ENCODE data around the gene PAH. TPM values are rescaled to one million over a fixed set of nuclear protein-coding genes. Genes with fewer than 3 reads are reported as not detected.

Gene PAH
- total and polyA plus RNA-seq, 2 donors = 0.61 to 1.3 TPM

DNA sequence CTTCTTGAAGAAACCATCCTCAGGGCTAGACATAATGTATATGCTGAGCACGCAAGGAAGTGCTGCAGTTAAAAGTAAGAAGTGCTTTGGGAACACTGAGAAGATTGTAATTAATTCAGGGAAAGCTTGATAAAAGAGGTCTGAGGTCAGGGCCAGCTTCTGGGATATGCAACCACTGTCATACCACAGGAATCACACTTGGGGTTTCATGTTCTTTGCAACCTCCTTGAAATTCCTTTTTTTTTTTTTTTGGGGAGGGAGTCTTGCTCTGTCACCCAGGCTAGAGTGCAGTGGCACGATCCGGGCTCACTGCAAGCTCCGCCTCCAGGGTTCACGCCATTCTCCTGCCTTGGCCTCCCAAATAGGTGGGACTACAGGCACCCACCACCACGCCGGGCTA is 6.9 kb downstream of the PAH start:
- WGBS = 95% methylated on average over 7 of the region's 7 CpGs

DNA sequence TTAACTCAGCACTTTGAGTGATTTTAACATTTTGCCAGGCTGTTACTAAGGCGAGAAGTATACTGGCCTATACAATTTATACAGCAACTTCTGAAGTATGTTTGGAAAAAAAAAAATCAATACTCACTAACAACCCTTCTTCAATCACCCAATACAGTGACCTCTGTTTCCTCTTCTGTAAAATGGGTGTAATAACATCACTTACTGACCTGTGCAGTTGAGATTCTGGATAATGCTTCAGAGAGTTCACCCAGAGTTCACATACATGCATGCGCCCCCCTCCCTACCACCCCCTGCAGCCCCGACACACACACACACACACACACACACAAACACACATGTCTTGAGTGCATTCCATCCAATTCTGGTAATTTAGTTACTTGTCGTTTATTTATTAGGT is 9.1 kb downstream of the PAH start:
- H3K9me3 ChIP-seq (ENCODE audit: control insufficient read depth in 2 of 2, insufficient read depth in 1 of 2, low read length in 1 of 2) = no peaks in the 10 kb centered on the region
- no peaks in the 10 kb centered on the region for H3K36me3 ChIP-seq (ENCODE audit: control insufficient read depth in 2 of 2, insufficient read depth in 2 of 2, low read length in 1 of 2)
- H3K4me1 ChIP-seq (ENCODE audit: control insufficient read depth in 2 of 2, insufficient read depth in 2 of 2, low read length in 2 of 2) = no peaks in the 10 kb centered on the region
- no peak for DNase-seq (ENCODE audit: low read depth in 6 of 9, low spot score in 9 of 9)
- H3K27ac ChIP-seq (ENCODE audit: low read depth in 1 of 2, low read length in 1 of 2) = no peak overlapping the region
- H3K4me3 ChIP-seq (ENCODE audit: low read length in 2 of 2) = no peak overlapping the region
- WGBS = 94% methylated on average over 4 of the region's 4 CpGs
- H3K27me3 ChIP-seq (ENCODE audit: control insufficient read depth in 2 of 2, insufficient read depth in 1 of 2, low read length in 1 of 2) = no peaks in the 10 kb centered on the region

More for the DNA sequence above, 6.9 kb downstream of the PAH start:
- Histone ChIP-seq H3K4me1 (ENCODE audit: control insufficient read depth in 2 of 2, insufficient read depth in 2 of 2, low read length in 2 of 2) (no peaks in the 10 kb centered on the region), H3K9me3 (ENCODE audit: control insufficient read depth in 2 of 2, insufficient read depth in 1 of 2, low read length in 1 of 2) (no peaks in the 10 kb centered on the region), H3K4me3 (ENCODE audit: low read length in 2 of 2) (no peak overlapping the region), H3K27ac (ENCODE audit: low read depth in 1 of 2, low read length in 1 of 2) (no peak overlapping the region), H3K36me3 (ENCODE audit: control insufficient read depth in 2 of 2, insufficient read depth in 2 of 2, low read length in 1 of 2) (no peaks in the 10 kb centered on the region), H3K27me3 (ENCODE audit: control insufficient read depth in 2 of 2, insufficient read depth in 1 of 2, low read length in 1 of 2) (no peaks in the 10 kb centered on the region)
- no peak for DNase-seq (ENCODE audit: low read depth in 6 of 9, low spot score in 9 of 9)

DNA sequence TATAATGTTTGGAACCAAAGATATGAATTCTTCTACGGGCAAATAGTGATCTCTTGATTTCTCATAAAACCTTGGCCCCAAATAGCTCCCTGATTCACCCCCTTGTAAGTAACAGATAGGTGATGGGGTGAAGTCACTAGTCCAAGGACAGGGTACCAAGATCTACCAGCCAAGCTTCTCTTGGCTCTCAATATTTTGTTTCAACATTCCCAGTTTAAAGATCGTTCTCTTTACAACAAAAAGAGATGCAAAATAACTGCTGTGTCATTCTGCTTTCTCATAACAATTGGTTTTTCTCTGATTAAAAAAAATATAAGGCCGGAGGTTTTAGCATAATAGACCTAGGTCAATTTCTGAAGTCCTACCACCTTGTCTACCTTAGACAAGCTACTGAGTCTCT is 11.8 kb downstream of the PAH start:
- no peaks in the 10 kb centered on the region for H3K9me3 ChIP-seq (ENCODE audit: control insufficient read depth in 2 of 2, insufficient read depth in 1 of 2, low read length in 1 of 2)
- no peaks in the 10 kb centered on the region for H3K27me3 ChIP-seq (ENCODE audit: control insufficient read depth in 2 of 2, insufficient read depth in 1 of 2, low read length in 1 of 2)
- no peak overlapping the region for H3K4me3 ChIP-seq (ENCODE audit: low read length in 2 of 2)
- no peaks in the 10 kb centered on the region for H3K36me3 ChIP-seq (ENCODE audit: control insufficient read depth in 2 of 2, insufficient read depth in 2 of 2, low read length in 1 of 2)
- DNase-seq (ENCODE audit: low read depth in 6 of 9, low spot score in 9 of 9) = no peak
- no peak overlapping the region for H3K27ac ChIP-seq (ENCODE audit: low read depth in 1 of 2, low read length in 1 of 2)
- 90% methylated on average over 3 of the region's 3 CpGs for WGBS
- no peaks in the 10 kb centered on the region for H3K4me1 ChIP-seq (ENCODE audit: control insufficient read depth in 2 of 2, insufficient read depth in 2 of 2, low read length in 2 of 2)

DNA sequence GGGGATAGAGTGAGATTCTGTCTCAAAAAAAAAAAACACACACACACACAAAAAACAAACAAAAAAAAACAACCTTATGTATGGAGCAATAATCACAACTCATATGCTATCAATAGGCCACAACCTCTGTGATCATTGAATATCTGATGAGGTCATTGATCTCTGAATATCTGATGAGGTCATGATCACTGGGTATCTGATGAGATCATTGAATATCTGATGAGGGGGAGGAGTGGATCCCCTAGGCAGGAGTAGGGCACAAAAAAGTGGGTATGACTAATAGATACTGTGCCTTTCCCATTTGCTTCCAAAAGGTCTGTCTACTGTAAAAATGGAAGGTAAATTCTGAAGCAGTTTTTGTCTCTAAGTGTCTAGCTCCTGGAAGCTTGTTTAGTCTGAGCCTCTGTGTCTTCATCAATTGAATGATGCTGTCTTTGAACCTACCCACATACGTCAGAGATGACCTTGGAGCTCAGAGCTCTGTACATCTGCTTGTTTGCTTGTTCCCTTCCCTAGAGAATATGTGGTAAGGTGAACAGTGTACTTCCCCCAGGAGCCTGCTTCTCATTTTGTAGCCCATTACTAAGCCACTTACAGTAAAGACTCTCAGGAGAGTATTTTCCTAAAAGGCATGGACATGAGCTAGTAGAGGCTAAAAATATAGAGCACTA is 13.6 kb downstream of the PAH start:
- Histone ChIP-seq H3K9me3 (ENCODE audit: control insufficient read depth in 2 of 2, insufficient read depth in 1 of 2, low read length in 1 of 2) (no peaks in the 10 kb centered on the region), H3K36me3 (ENCODE audit: control insufficient read depth in 2 of 2, insufficient read depth in 2 of 2, low read length in 1 of 2) (no peaks in the 10 kb centered on the region), H3K4me3 (ENCODE audit: low read length in 2 of 2) (no peak overlapping the region), H3K27me3 (ENCODE audit: control insufficient read depth in 2 of 2, insufficient read depth in 1 of 2, low read length in 1 of 2) (no peaks in the 10 kb centered on the region), H3K27ac (ENCODE audit: low read depth in 1 of 2, low read length in 1 of 2) (no peak overlapping the region), H3K4me1 (ENCODE audit: control insufficient read depth in 2 of 2, insufficient read depth in 2 of 2, low read length in 2 of 2) (no peaks in the 10 kb centered on the region)
- no peak for DNase-seq (ENCODE audit: low read depth in 6 of 9, low spot score in 9 of 9)
- WGBS = 91% methylated on average over 1 of the region's 1 CpG

DNA sequence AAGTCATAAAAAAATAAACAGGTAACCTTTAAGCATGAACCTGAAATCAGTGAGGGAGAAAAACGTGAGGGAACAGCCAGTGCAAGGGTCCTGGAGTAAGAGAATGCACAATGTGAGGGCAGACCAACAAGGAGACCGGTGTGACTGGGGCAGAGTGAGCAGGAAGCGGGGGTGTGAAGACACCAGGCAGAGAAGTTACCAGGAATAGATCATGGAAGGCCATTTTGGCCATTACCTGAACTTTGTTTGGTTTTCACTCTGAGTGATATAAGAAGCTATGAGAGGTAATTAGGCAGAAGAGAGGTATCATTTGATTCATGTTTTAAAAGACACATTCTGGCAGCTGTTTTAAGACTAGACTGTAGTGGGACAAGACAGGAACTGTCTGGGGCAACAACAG is 15.0 kb downstream of the PAH start:
- H3K36me3 ChIP-seq (ENCODE audit: control insufficient read depth in 2 of 2, insufficient read depth in 2 of 2, low read length in 1 of 2) = no peaks in the 10 kb centered on the region
- DNase-seq (ENCODE audit: low read depth in 6 of 9, low spot score in 9 of 9) = no peak
- no peaks in the 10 kb centered on the region for H3K27me3 ChIP-seq (ENCODE audit: control insufficient read depth in 2 of 2, insufficient read depth in 1 of 2, low read length in 1 of 2)
- no peaks in the 10 kb centered on the region for H3K4me1 ChIP-seq (ENCODE audit: control insufficient read depth in 2 of 2, insufficient read depth in 2 of 2, low read length in 2 of 2)
- H3K9me3 ChIP-seq (ENCODE audit: control insufficient read depth in 2 of 2, insufficient read depth in 1 of 2, low read length in 1 of 2) = no peaks in the 10 kb centered on the region
- H3K4me3 ChIP-seq (ENCODE audit: low read length in 2 of 2) = no peak overlapping the region
- no peak overlapping the region for H3K27ac ChIP-seq (ENCODE audit: low read depth in 1 of 2, low read length in 1 of 2)
- WGBS = 84% methylated on average over 3 of the region's 3 CpGs

DNA sequence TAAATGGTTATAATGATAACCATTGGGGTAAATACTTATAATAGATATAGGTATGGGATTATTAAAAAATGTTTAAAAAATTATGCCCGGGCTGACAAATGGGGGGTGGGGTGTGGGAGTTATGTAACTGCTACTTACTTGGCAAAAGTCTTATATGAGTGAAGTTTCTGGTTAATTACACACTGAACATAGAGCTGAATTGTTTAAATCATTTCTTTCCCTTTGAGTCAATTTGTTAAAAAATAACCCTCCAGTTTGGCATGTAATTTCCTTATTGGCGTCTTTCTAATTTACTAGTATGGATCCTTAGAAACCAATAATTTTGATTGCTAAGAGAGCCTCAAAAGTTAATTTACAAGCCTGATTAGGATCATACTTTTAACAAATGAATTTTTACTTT is 16.7 kb downstream of the PAH start:
- H3K4me1 ChIP-seq (ENCODE audit: control insufficient read depth in 2 of 2, insufficient read depth in 2 of 2, low read length in 2 of 2) = no peaks in the 10 kb centered on the region
- 71% methylated on average over 2 of the region's 2 CpGs for WGBS
- H3K4me3 ChIP-seq (ENCODE audit: low read length in 2 of 2) = no peak overlapping the region
- no peaks in the 10 kb centered on the region for H3K9me3 ChIP-seq (ENCODE audit: control insufficient read depth in 2 of 2, insufficient read depth in 1 of 2, low read length in 1 of 2)
- H3K27me3 ChIP-seq (ENCODE audit: control insufficient read depth in 2 of 2, insufficient read depth in 1 of 2, low read length in 1 of 2) = no peaks in the 10 kb centered on the region
- H3K27ac ChIP-seq (ENCODE audit: low read depth in 1 of 2, low read length in 1 of 2) = no peak overlapping the region
- no peak for DNase-seq (ENCODE audit: low read depth in 6 of 9, low spot score in 9 of 9)
- no peaks in the 10 kb centered on the region for H3K36me3 ChIP-seq (ENCODE audit: control insufficient read depth in 2 of 2, insufficient read depth in 2 of 2, low read length in 1 of 2)

DNA sequence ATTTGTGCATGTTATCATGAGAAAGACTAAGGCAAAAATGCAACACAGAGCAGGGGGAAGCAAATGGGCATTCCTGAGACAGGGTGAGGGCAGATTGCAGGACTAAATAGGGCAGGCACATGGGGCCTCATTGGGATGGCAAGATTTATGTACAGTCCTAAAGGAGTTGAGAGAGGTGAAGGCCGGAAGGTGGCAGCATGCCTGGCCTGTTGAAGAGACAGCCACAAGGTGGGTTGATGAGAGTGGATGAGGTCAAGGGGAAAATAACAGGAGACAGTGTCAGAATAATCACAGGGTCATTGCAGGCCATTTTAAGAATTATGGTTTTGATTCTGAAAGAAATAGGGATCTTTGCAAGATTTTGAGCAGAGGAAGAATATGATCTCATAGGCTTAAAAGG is 21.0 kb downstream of the PAH start:
- Histone ChIP-seq H3K4me1 (ENCODE audit: control insufficient read depth in 2 of 2, insufficient read depth in 2 of 2, low read length in 2 of 2) (no peaks in the 10 kb centered on the region), H3K27ac (ENCODE audit: low read depth in 1 of 2, low read length in 1 of 2) (no peak overlapping the region), H3K36me3 (ENCODE audit: control insufficient read depth in 2 of 2, insufficient read depth in 2 of 2, low read length in 1 of 2) (no peaks in the 10 kb centered on the region), H3K9me3 (ENCODE audit: control insufficient read depth in 2 of 2, insufficient read depth in 1 of 2, low read length in 1 of 2) (no peaks in the 10 kb centered on the region), H3K27me3 (ENCODE audit: control insufficient read depth in 2 of 2, insufficient read depth in 1 of 2, low read length in 1 of 2) (no peaks in the 10 kb centered on the region), H3K4me3 (ENCODE audit: low read length in 2 of 2) (no peak overlapping the region)
- DNase-seq (ENCODE audit: low read depth in 6 of 9, low spot score in 9 of 9) = no peak
- 92% methylated on average over 1 of the region's 1 CpG for WGBS

DNA sequence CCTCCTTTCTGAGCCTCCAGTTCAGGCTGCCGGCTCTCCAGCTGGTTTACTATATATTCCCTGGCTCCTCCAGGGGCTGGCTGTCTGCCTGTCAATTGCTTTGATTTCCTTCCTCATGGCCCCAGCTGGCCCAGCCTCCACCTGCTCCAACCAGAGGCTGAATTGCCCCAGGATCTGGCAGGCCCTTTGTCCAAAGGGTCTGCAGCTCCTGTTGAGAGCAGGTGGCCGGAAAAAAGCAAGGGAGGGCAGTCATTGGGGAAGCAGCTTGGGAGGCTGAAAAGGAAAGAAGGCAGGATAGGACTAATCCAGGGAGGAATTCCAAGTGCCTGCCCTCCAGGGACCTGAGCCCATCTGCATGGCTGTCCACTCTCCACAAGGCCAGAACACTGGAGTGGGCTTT is 25.3 kb downstream of the PAH start:
- DNase-seq (ENCODE audit: low read depth in 6 of 9, low spot score in 9 of 9) = no peak
- no peaks in the 10 kb centered on the region for H3K36me3 ChIP-seq (ENCODE audit: control insufficient read depth in 2 of 2, insufficient read depth in 2 of 2, low read length in 1 of 2)
- WGBS = 66% methylated on average over 2 of the region's 2 CpGs
- H3K9me3 ChIP-seq (ENCODE audit: control insufficient read depth in 2 of 2, insufficient read depth in 1 of 2, low read length in 1 of 2) = no peaks in the 10 kb centered on the region
- H3K4me1 ChIP-seq (ENCODE audit: control insufficient read depth in 2 of 2, insufficient read depth in 2 of 2, low read length in 2 of 2) = no peaks in the 10 kb centered on the region
- H3K27ac ChIP-seq (ENCODE audit: low read depth in 1 of 2, low read length in 1 of 2) = no peak overlapping the region
- no peaks in the 10 kb centered on the region for H3K27me3 ChIP-seq (ENCODE audit: control insufficient read depth in 2 of 2, insufficient read depth in 1 of 2, low read length in 1 of 2)
- H3K4me3 ChIP-seq (ENCODE audit: low read length in 2 of 2) = no peak overlapping the region

DNA sequence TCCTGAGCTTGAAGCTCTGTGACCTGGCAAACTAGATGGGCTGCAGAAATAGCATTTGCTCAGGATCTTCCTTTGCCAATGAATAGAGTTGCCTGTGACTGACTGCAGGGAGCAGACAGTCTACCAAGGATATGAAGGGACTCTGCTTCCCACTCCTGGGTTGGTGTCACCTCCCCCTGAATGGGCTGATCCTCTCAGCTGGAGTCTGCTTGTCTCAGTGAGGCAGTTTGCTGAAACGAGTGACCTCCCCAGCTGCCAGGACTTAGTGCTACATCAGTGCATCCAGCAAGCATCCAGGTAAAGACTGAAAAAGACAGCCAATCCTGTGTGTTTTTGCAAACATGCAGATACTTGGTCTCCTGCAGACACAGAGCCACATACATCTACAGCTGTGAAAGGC is 28.5 kb downstream of the PAH start:
- H3K27me3 ChIP-seq (ENCODE audit: control insufficient read depth in 2 of 2, insufficient read depth in 1 of 2, low read length in 1 of 2) = no peaks in the 10 kb centered on the region
- H3K36me3 ChIP-seq (ENCODE audit: control insufficient read depth in 2 of 2, insufficient read depth in 2 of 2, low read length in 1 of 2) = no peaks in the 10 kb centered on the region
- H3K4me1 ChIP-seq (ENCODE audit: control insufficient read depth in 2 of 2, insufficient read depth in 2 of 2, low read length in 2 of 2) = no peaks in the 10 kb centered on the region
- no peaks in the 10 kb centered on the region for H3K9me3 ChIP-seq (ENCODE audit: control insufficient read depth in 2 of 2, insufficient read depth in 1 of 2, low read length in 1 of 2)
- no peak overlapping the region for H3K4me3 ChIP-seq (ENCODE audit: low read length in 2 of 2)
- WGBS = 7% methylated on average over 1 of the region's 1 CpG
- DNase-seq (ENCODE audit: low read depth in 6 of 9, low spot score in 9 of 9) = no peak
- H3K27ac ChIP-seq (ENCODE audit: low read depth in 1 of 2, low read length in 1 of 2) = no peak overlapping the region
